Upper lobe of left lung (tissue), 4 donors: ENCODE measurements around the gene NT5C2.
"Not testable (repeated sequence)": the region's sequence is repeated elsewhere in the genome, so short reads cannot be mapped to it uniquely, and the experiment has no call there.

ENCODE experiments used
- CTCF ChIP-seq, 6 experiments: fragments of 450-650 bp in 4 of 6; fragments of 200-600 bp in 2 of 6; sonication (generic) in 2 of 6; IDR thresholded peaks; one replicate each; pipeline ENCODE4 v1.5.1; 2016 to 2019; ENCODE audit warnings: antibody characterized with exemption in 6 of 6
- EP300 ChIP-seq, 4 donors: sonication (generic); formaldehyde crosslinking; IDR thresholded peaks; one replicate each; pipeline ENCODE4 v1.5.1; 2017; ENCODE audit warnings: antibody characterized with exemption in 4 of 4, control low read depth in 2 of 4
- POLR2A ChIP-seq, 4 donors: fragments of 450-650 bp; IDR thresholded peaks; one replicate each; pipeline ENCODE4 v1.5.1; 2016 to 2017; ENCODE audit warnings: antibody characterized with exemption in 4 of 4, mild to moderate bottlenecking in 2 of 4
- POLR2AphosphoS5 ChIP-seq, 2 donors: sonication (generic); formaldehyde crosslinking; IDR thresholded peaks; one replicate each; pipeline ENCODE4 v1.5.1; 2017; ENCODE audit warnings: antibody characterized with exemption in 2 of 2

- TF ChIP-seq CTCF, EP300, POLR2A, POLR2AphosphoS5 (IDR thresholded peaks at IDR 0.05): not testable (repeated sequence)
These were observed 29.2 kb downstream of the NT5C2 start for GRCh38 chr10:103163766-103164403.
